Endodermal cell (in vitro differentiated cells): ENCODE results near the gene PDE4D. TPM values are rescaled to one million over a fixed set of nuclear protein-coding genes. Genes with fewer than 3 reads are reported as not detected.

Experiments used
- DNase-seq: peaks from one replicate; pipeline ENCODE4 v3.0.0-alpha.2; 2017
- H3K27ac ChIP-seq: 2 replicates; pipeline ENCODE4 v1.5.1; 2013; ENCODE audit warnings: mild to moderate bottlenecking, low read depth, low read length, moderate library complexity
- H3K27me3 ChIP-seq: 2 replicates; pipeline ENCODE4 v1.6.1; 2013; ENCODE audit warnings: mild to moderate bottlenecking, low read length, moderate library complexity; ENCODE audit not compliant: insufficient read depth, control insufficient read depth, poor library complexity, severe bottlenecking
- H3K36me3 ChIP-seq: 2 replicates; pipeline ENCODE4 v1.7.0; 2013; ENCODE audit warnings: mild to moderate bottlenecking, low read length, moderate library complexity; ENCODE audit not compliant: control insufficient read depth, insufficient read depth
- H3K4me1 ChIP-seq: one replicate; pipeline ENCODE4 v1.7.0; 2013; ENCODE audit warnings: low read length; ENCODE audit not compliant: control insufficient read depth, insufficient read depth
- H3K4me3 ChIP-seq: 2 replicates; pipeline ENCODE4 v1.5.1; 2013; ENCODE audit warnings: mild to moderate bottlenecking, low read length, moderate library complexity
- H3K9ac ChIP-seq: 2 replicates; pipeline ENCODE4 v1.6.1; 2013; ENCODE audit warnings: mild to moderate bottlenecking, low read length, moderate library complexity; ENCODE audit not compliant: poor library complexity, severe bottlenecking; ENCODE audit errors: extremely low read depth
- H3K9me3 ChIP-seq: 2 replicates; pipeline ENCODE4 v1.6.1; 2013; ENCODE audit warnings: mild to moderate bottlenecking, low read length, moderate library complexity; ENCODE audit not compliant: control insufficient read depth
- H3K27ac Mint-ChIP-seq: 2 replicates; pipeline ENCODE4 v1.8.0; 2020; ENCODE audit warnings: mixed read lengths
- H3K27me3 Mint-ChIP-seq: 2 replicates; pipeline ENCODE4 v1.8.0; 2021; ENCODE audit warnings: mild to moderate bottlenecking, mixed read lengths; ENCODE audit not compliant: insufficient read depth
- H3K36me3 Mint-ChIP-seq: 2 replicates; pipeline ENCODE4 v1.8.0; 2020; ENCODE audit warnings: low read depth, mixed read lengths
- H3K4me1 Mint-ChIP-seq: 2 replicates; pipeline ENCODE4 v1.8.0; 2020; ENCODE audit warnings: mixed read lengths
- H3K4me3 Mint-ChIP-seq: 2 replicates; pipeline ENCODE4 v1.8.0; 2020; ENCODE audit warnings: mild to moderate bottlenecking, moderate library complexity, mixed read lengths
- H3K9me3 Mint-ChIP-seq: 2 replicates; pipeline ENCODE4 v1.8.0; 2020; ENCODE audit warnings: mild to moderate bottlenecking, mixed read lengths
- WGBS, 2 experiments: methylation state at CpG; one replicate each; pipeline versions ENCODE4 v1.1.5 to v1.1.7; 2013; ENCODE audit warnings: missing lambda C conversion rate in 2 of 2, mixed read lengths in 1 of 2; ENCODE audit not compliant: insufficient coverage in 1 of 2, insufficient read length in 1 of 2; 5-methylcytosine and 5-hydroxymethylcytosine counted together
- total RNA-seq, 2 donors: library from RNA; stranded (reverse); fragmentation: NEBNext Ultra II Directional in 1 of 2; extraction: Animal tissue kit (Norgen Biotek cat#: 25700) in 1 of 2; gene quantifications; 2 replicates in 1 of 2; 3 replicates in 1 of 2; pipeline ENCODE4 v1.2.1, GENCODE V29; 2021
- TF ChIP-seq, protein P1 (sequence below): fragments of 200-600 bp; sonication (generic); conservative IDR thresholded peaks from 2 replicates; pipeline ENCODE4 v1.5.0; 2021; ENCODE audit warnings: antibody characterized with exemption, mild to moderate bottlenecking

Gene PDE4D
- total RNA-seq, 2 donors from 2014 or later: 9.2 to 11.4 TPM

- WGBS, 2 experiments: 93% methylated on average over 4 of the region's 4 CpGs; no CpG with 5 or more reads in 1 of the 2 experiments
- Mint-ChIP-seq H3K4me3 (no peak overlapping the region), H3K9me3 (peaks cover 19% of the 10 kb centered on the region), H3K4me1 (peaks cover 2% of the 10 kb centered on the region), H3K27me3 (no peaks in the 10 kb centered on the region), H3K27ac (no peak overlapping the region), H3K36me3 (peaks cover 5% of the 10 kb centered on the region)
- Histone ChIP-seq H3K4me1 (no peaks in the 10 kb centered on the region), H3K9me3 (peaks cover 5% of the 10 kb centered on the region), H3K27ac (no peak overlapping the region), H3K4me3 (no peak overlapping the region), H3K36me3 (no peaks in the 10 kb centered on the region), H3K27me3 (no peaks in the 10 kb centered on the region), H3K9ac (no peak overlapping the region)
- TF ChIP-seq, protein P1, sequence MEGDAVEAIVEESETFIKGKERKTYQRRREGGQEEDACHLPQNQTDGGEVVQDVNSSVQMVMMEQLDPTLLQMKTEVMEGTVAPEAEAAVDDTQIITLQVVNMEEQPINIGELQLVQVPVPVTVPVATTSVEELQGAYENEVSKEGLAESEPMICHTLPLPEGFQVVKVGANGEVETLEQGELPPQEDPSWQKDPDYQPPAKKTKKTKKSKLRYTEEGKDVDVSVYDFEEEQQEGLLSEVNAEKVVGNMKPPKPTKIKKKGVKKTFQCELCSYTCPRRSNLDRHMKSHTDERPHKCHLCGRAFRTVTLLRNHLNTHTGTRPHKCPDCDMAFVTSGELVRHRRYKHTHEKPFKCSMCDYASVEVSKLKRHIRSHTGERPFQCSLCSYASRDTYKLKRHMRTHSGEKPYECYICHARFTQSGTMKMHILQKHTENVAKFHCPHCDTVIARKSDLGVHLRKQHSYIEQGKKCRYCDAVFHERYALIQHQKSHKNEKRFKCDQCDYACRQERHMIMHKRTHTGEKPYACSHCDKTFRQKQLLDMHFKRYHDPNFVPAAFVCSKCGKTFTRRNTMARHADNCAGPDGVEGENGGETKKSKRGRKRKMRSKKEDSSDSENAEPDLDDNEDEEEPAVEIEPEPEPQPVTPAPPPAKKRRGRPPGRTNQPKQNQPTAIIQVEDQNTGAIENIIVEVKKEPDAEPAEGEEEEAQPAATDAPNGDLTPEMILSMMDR: no peak
- no peak for DNase-seq
Observed at GRCh38 chr5:59637884-59638580, 255.5 kb downstream of the PDE4D start.

- no peaks in the 10 kb centered on the region for H3K36me3 Mint-ChIP-seq
- 94% methylated on average over 4 of the region's 4 CpGs; no CpG with 5 or more reads in 1 of the 2 experiments for WGBS, 2 experiments
- peaks cover 22% of the 10 kb centered on the region for H3K9me3 Mint-ChIP-seq
- no peaks in the 10 kb centered on the region for H3K4me1 Mint-ChIP-seq
- H3K4me3 Mint-ChIP-seq: no peak overlapping the region
- H3K27me3 Mint-ChIP-seq: no peaks in the 10 kb centered on the region
- Histone ChIP-seq H3K9ac (no peak overlapping the region), H3K4me3 (no peak overlapping the region), H3K27ac (no peak overlapping the region), H3K27me3 (no peaks in the 10 kb centered on the region), H3K36me3 (no peaks in the 10 kb centered on the region), H3K4me1 (no peaks in the 10 kb centered on the region), H3K9me3 (peaks cover 39% of the 10 kb centered on the region)
- no peak overlapping the region for H3K27ac Mint-ChIP-seq
- no peak for DNase-seq
- TF ChIP-seq, protein P1: no peak
Observed at GRCh38 chr5:59629561-59629960, 264.0 kb downstream of the PDE4D start.

GRCh38 chr5:59628062-59628828, 265.3 kb downstream of the PDE4D start:
- Mint-ChIP-seq H3K4me1 (no peaks in the 10 kb centered on the region), H3K27me3 (no peaks in the 10 kb centered on the region), H3K27ac (no peak overlapping the region), H3K4me3 (no peak overlapping the region), H3K36me3 (no peaks in the 10 kb centered on the region), H3K9me3 (peaks cover 16% of the 10 kb centered on the region)
- H3K4me1 ChIP-seq: no peaks in the 10 kb centered on the region
- no peaks in the 10 kb centered on the region for H3K27me3 ChIP-seq
- peaks cover 40% of the 10 kb centered on the region for H3K9me3 ChIP-seq
- 90% methylated on average over 1 of the region's 2 CpGs; no CpG with 5 or more reads in 1 of the 2 experiments for WGBS, 2 experiments
- H3K9ac ChIP-seq: no peak overlapping the region
- no peak for DNase-seq
- no peak overlapping the region for H3K4me3 ChIP-seq
- H3K36me3 ChIP-seq: no peaks in the 10 kb centered on the region
- TF ChIP-seq, protein P1: no peak
- no peak overlapping the region for H3K27ac ChIP-seq
